Breast epithelium (tissue), 4 donors: ENCODE data around the gene BAX. TPM values are rescaled to one million over a fixed set of nuclear protein-coding genes. Genes with fewer than 3 reads are reported as not detected.

Experiments used
- DNase-seq, 2 donors: peaks; one replicate each; pipeline ENCODE4 v3.0.0-alpha.2; 2019; ENCODE audit warnings: low spot score in 2 of 2
- H3K27ac ChIP-seq, 2 donors: fragments of 200-600 bp; sonication (generic) in 1 of 2; one replicate each; pipeline ENCODE4 v1.5.1; 2016 to 2019; ENCODE audit warnings: mild to moderate bottlenecking in 1 of 2
- H3K27me3 ChIP-seq, 2 donors: fragments of 200-600 bp; sonication (generic) in 1 of 2; one replicate each; pipeline versions ENCODE4 v1.5.1 to v1.6.0; 2017 to 2019; ENCODE audit warnings: control low read depth in 1 of 2, mild to moderate bottlenecking in 1 of 2
- H3K36me3 ChIP-seq: fragments of 200-600 bp; one replicate; pipeline ENCODE4 v1.5.1; 2019
- H3K4me1 ChIP-seq, 2 donors: fragments of 200-600 bp; sonication (generic); one replicate each; pipeline ENCODE4 v1.5.1; 2016 to 2019; ENCODE audit warnings: control low read depth in 1 of 2
- H3K4me3 ChIP-seq, 3 donors: fragments of 200-600 bp; sonication (generic); 1 replicate in 2 of 3; 2 replicates in 1 of 3; pipeline ENCODE4 v1.5.1; 2016 to 2019; ENCODE audit warnings: mild to moderate bottlenecking in 3 of 3, moderate library complexity in 2 of 3
- H3K9me3 ChIP-seq, 2 donors: fragments of 200-600 bp; sonication (generic) in 1 of 2; one replicate each; pipeline ENCODE4 v1.5.1; 2016 to 2019; ENCODE audit warnings: control low read depth in 1 of 2
- POLR2A ChIP-seq: fragments of 450-650 bp; IDR thresholded peaks from one replicate; pipeline ENCODE4 v1.6.1; 2016; ENCODE audit warnings: antibody characterized with exemption, mild to moderate bottlenecking, moderate library complexity
- POLR2AphosphoS5 ChIP-seq, 3 donors: sonication (generic); formaldehyde crosslinking; IDR thresholded peaks; one replicate each; pipeline ENCODE4 v1.6.1; 2017; ENCODE audit warnings: antibody characterized with exemption in 3 of 3
- intact Hi-C: fragments of 100-400 bp; cut with DNase I; formaldehyde crosslinking; loops from one replicate; pipeline ENCODE4 v1.15.1; 2023; ENCODE audit warnings: low total_unique reads
- total RNA-seq, 3 donors: library from RNA; depleted of rRNA; stranded (reverse); fragments of >200 nt; gene quantifications; one replicate each; pipeline ENCODE4 v1.1.0, GENCODE V29; 2016
- TF ChIP-seq, protein P1 (sequence below), 3 donors: fragments of 450-650 bp; IDR thresholded peaks; one replicate each; pipeline ENCODE4 v1.5.1; 2016 to 2017; ENCODE audit warnings: antibody characterized with exemption in 3 of 3, mild to moderate bottlenecking in 3 of 3, moderate library complexity in 3 of 3

Gene BAX
- total RNA-seq, 3 donors from 2014 or later: 34.2 to 56.0 (median 36.0) TPM

DNA sequence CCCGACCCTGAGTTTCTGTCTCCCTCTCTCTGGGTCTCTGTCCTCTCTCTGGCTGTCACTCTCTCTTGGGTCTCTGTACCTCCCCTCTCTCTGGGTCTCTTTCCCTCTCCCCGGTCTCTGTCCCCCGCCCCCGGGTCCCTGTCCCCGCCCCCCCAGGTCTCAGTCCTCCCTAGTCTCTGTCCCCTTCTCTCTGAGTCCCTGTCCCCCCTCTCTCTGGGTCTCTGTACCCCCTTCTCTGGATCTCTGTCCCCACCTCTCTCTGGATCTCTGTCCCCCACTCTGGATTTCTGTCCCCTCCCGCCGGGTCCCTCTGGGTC is 8.1 kb downstream of the BAX start:
- H3K27me3 ChIP-seq: no peaks in the 10 kb centered on the region
- peaks cover 0 to 14% of the 10 kb centered on the region in 2 donors for H3K4me1 ChIP-seq
- peak overlapping the region; percentile 92 to 93 for H3K27ac ChIP-seq
- TF ChIP-seq, protein P1, sequence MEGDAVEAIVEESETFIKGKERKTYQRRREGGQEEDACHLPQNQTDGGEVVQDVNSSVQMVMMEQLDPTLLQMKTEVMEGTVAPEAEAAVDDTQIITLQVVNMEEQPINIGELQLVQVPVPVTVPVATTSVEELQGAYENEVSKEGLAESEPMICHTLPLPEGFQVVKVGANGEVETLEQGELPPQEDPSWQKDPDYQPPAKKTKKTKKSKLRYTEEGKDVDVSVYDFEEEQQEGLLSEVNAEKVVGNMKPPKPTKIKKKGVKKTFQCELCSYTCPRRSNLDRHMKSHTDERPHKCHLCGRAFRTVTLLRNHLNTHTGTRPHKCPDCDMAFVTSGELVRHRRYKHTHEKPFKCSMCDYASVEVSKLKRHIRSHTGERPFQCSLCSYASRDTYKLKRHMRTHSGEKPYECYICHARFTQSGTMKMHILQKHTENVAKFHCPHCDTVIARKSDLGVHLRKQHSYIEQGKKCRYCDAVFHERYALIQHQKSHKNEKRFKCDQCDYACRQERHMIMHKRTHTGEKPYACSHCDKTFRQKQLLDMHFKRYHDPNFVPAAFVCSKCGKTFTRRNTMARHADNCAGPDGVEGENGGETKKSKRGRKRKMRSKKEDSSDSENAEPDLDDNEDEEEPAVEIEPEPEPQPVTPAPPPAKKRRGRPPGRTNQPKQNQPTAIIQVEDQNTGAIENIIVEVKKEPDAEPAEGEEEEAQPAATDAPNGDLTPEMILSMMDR (IDR thresholded peaks at IDR 0.05): no peak
- TF ChIP-seq POLR2AphosphoS5 (IDR thresholded peaks at IDR 0.05): no peak
- no peak for TF ChIP-seq POLR2A
- no peak overlapping the region for H3K4me3 ChIP-seq
- no peaks in the 10 kb centered on the region for H3K36me3 ChIP-seq
- no peaks in the 10 kb centered on the region for H3K9me3 ChIP-seq
- no peak for DNase-seq
- intact Hi-C loops: no loop called here

DNA sequence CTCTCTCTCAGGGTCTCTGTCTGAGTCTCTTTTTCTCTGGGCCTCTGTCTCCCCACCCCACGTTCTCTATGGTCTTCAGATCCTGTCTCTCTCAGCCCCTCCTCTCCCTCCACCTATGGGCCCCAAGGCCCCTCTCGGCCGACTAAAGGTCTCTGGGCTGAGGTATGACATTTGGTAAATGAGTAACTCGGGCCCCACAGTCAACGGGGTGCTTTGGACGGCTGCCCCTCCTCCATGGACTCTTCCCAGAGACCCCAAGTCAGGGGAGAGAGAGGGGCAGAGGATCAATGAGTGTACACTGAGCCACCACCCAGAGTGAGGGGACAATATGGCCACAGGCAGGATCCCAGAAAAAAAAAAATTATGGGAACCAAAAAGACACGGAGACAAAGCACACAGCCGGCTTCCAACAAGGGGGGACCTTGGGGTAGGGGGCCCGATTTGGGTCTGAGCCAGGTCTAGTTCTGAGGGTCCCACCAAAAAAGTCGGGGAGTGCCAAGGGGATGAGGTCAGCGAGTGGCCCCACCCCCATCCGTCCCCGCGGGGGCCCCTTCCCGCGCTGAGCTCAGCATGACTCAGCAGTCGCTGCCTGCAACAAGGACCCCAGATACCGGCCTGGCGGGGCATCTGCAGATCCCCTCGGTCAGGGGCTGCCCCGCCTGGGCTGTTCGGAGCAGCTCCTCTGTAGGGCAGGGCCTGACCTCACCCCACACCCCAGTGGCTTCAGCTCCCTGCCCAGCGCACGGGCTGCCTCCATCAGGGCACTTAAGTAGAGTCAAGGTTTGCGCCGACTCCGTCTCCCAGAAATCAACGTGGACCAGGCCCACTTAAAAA is 8.9 kb downstream of the BAX start:
- Histone ChIP-seq H3K27me3 (no peaks in the 10 kb centered on the region), H3K36me3 (no peaks in the 10 kb centered on the region), H3K4me1 (peaks cover 0 to 14% of the 10 kb centered on the region in 2 donors), H3K27ac (peak overlapping the region; percentile 92 to 93), H3K9me3 (no peaks in the 10 kb centered on the region), H3K4me3 (peak overlapping the region; percentile 81 to 92 (median 88))
- peak; percentile 60 to 64 for DNase-seq
- intact Hi-C loops: no loop called here
- TF ChIP-seq POLR2AphosphoS5 (IDR thresholded peaks at IDR 0.05): peak in 2 of 3 donors; percentile 35 to 48
- no peak for TF ChIP-seq POLR2A
- TF ChIP-seq, protein P1 (IDR thresholded peaks at IDR 0.05): no peak

DNA sequence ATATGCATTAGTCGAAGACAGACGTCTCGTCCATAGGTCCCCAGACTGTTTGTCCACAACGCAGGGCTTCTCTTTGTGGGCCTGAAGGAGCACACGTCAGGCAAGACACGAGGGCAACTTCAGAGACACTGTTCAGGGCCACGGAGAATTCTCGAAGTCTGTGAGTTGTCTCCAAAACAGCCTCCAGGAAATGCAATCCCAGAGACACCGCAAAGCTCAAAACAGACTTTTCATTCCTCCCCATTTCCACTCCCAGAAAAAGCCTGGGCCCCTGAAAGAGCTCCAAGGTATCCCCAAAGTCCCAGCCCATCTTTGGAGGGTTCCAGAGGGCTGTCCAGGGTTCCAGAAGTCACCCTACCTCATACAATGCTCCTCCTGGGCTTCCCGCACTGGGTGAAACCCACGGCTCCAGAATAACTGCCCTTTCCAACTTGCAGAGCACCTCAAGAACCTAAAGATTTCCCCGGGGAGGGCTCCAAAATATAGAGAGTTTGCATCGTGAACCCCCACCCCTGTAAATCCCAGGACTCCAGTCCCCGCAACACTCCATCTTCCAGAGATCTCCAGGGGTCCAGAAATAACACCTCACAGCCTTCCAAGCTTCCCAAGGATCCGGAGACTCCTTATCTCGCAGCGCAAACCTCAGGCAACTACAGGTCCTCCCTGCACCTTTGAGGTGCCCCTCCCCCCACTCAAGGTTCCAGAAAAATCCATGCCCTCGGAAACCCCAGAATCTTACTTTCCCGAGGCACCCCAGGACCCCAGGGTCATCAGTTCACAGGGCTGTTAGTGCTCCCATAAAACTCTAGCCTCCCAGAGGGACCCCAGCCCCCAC is 9.7 kb downstream of the BAX start:
- no peak for TF ChIP-seq POLR2A
- TF ChIP-seq, protein P1 (IDR thresholded peaks at IDR 0.05): no peak
- TF ChIP-seq POLR2AphosphoS5 (IDR thresholded peaks at IDR 0.05): no peak
- Histone ChIP-seq H3K27me3 (no peaks in the 10 kb centered on the region), H3K27ac (peak overlapping the region; percentile 92 to 93), H3K9me3 (no peaks in the 10 kb centered on the region), H3K36me3 (no peaks in the 10 kb centered on the region), H3K4me3 (peak overlapping the region; percentile 81 to 92 (median 88)), H3K4me1 (peaks cover 0 to 14% of the 10 kb centered on the region in 2 donors)
- no peak for DNase-seq
- intact Hi-C loops: no loop called here

- intact Hi-C loops: no loop called here
- peaks cover 0 to 14% of the 10 kb centered on the region in 2 donors for H3K4me1 ChIP-seq
Observed at GRCh38 chr19:48965040-48965805, 10.5 kb downstream of the BAX start, which contains the start of gene FTL. Gene FTL (plus strand): TSS chr19:48965309. CDS start chr19:48965508, 199 bp downstream.

More at GRCh38 chr19:48965040-48965805, 10.5 kb downstream of the BAX start, which contains the start of gene FTL:
- no peaks in the 10 kb centered on the region for H3K36me3 ChIP-seq
- TF ChIP-seq POLR2AphosphoS5 (IDR thresholded peaks at IDR 0.05) (peak; percentile 98 to 100 (median 100)), POLR2A (peak; percentile 99)
- TF ChIP-seq, protein P1 (IDR thresholded peaks at IDR 0.05): peak in 1 of 3 donors; percentile 24
- H3K27me3 ChIP-seq: no peaks in the 10 kb centered on the region
- peak; percentile 94 to 96 for DNase-seq
- peak within 1 kb of the TSS; percentile 92 to 93 for H3K27ac ChIP-seq
- no peaks in the 10 kb centered on the region for H3K9me3 ChIP-seq
- peak within 1 kb of the TSS; percentile 81 to 92 (median 88) for H3K4me3 ChIP-seq
